ENCODE results near the gene NOCT. TPM values are rescaled to one million over a fixed set of nuclear protein-coding genes. Genes with fewer than 3 reads are reported as not detected.

Gene NOCT
- polyA plus RNA-seq, 1 donor (not counting 4 experiments of a cell fraction or from before 2014, with no cell fraction given): 12.6 TPM

GRCh38 chr4:138984647-138985046, 30.9 kb upstream of the NOCT start:
- dilution Hi-C loops (cut with MboI; ENCODE audit: extremely low pct_ligation_motif_present, low sequenced_read_pairs): no loop called here
- H3K4me2 ChIP-seq (ENCODE audit: control insufficient read depth, extremely low read depth, insufficient read depth, low read depth, low read length): no peak overlapping the region
- no peak for FAIRE-seq

GRCh38 chr4:138992676-138993075, 22.9 kb upstream of the NOCT start:
- Histone ChIP-seq H4K20me1 (ENCODE audit: control insufficient read depth, extremely low read depth, insufficient read depth, low read length) (no peaks in the 10 kb centered on the region), H3K4me3 (ENCODE audit: control insufficient read depth in 2 of 3, extremely low read depth in 1 of 3, insufficient read depth in 2 of 3, low read depth in 1 of 3, low read length in 3 of 3) (no peak overlapping the region), H3K4me1 (ENCODE audit: control insufficient read depth, extremely low read depth, insufficient read depth, low read length) (no peaks in the 10 kb centered on the region), H3K9me1 (ENCODE audit: control insufficient read depth, extremely low read depth, insufficient read depth, low read length) (no peaks in the 10 kb centered on the region), H3K4me2 (ENCODE audit: control insufficient read depth, extremely low read depth, insufficient read depth, low read depth, low read length) (no peak overlapping the region), H2AFZ (ENCODE audit: control insufficient read depth, low read length) (no peak overlapping the region), H3K9me3 (ENCODE audit: control insufficient read depth, low read depth, low read length) (no peaks in the 10 kb centered on the region), H3K79me2 (ENCODE audit: control insufficient read depth, insufficient read depth, low read length) (no peaks in the 10 kb centered on the region), H3K9ac (ENCODE audit: control insufficient read depth, extremely low read depth, insufficient read depth, low read length) (no peak overlapping the region), H3K27ac (ENCODE audit: control insufficient read depth, insufficient read depth, low read length) (no peak overlapping the region), H3K27me3 (ENCODE audit: control insufficient read depth, extremely low read depth, insufficient read depth, low read length) (no peaks in the 10 kb centered on the region), H3K36me3 (ENCODE audit: control insufficient read depth in 2 of 2, extremely low read depth in 1 of 2, insufficient read depth in 2 of 2, low read length in 2 of 2) (no peaks in the 10 kb centered on the region)
- no peak for FAIRE-seq
- no peak for DNase-seq (ENCODE audit: low read depth, low spot score)
- dilution Hi-C loops (cut with MboI; ENCODE audit: extremely low pct_ligation_motif_present, low sequenced_read_pairs): no loop called here
- no peak for TF ChIP-seq CTCF (optimal IDR thresholded peaks at IDR 0.05 in 1 of 3, IDR thresholded peaks at IDR 0.05 in 1 of 3, conservative IDR thresholded peaks at IDR 0.05 in 1 of 3; ENCODE audit: extremely low read depth in 1 of 3, insufficient read depth in 2 of 3, low read length in 3 of 3)
- TF ChIP-seq EZH2 (IDR thresholded peaks at IDR 0.05; ENCODE audit: low read length): no peak

More at GRCh38 chr4:138984647-138985046, 30.9 kb upstream of the NOCT start:
- H3K27ac ChIP-seq (ENCODE audit: control insufficient read depth, insufficient read depth, low read length): no peak overlapping the region
- H3K79me2 ChIP-seq (ENCODE audit: control insufficient read depth, insufficient read depth, low read length): no peaks in the 10 kb centered on the region
- no peak overlapping the region for H3K4me3 ChIP-seq (ENCODE audit: control insufficient read depth in 2 of 3, extremely low read depth in 1 of 3, insufficient read depth in 2 of 3, low read depth in 1 of 3, low read length in 3 of 3)
- no peaks in the 10 kb centered on the region for H4K20me1 ChIP-seq (ENCODE audit: control insufficient read depth, extremely low read depth, insufficient read depth, low read length)
- H3K9ac ChIP-seq (ENCODE audit: control insufficient read depth, extremely low read depth, insufficient read depth, low read length): no peak overlapping the region
- no peaks in the 10 kb centered on the region for H3K36me3 ChIP-seq (ENCODE audit: control insufficient read depth in 2 of 2, extremely low read depth in 1 of 2, insufficient read depth in 2 of 2, low read length in 2 of 2)
- no peak for TF ChIP-seq EZH2 (IDR thresholded peaks at IDR 0.05; ENCODE audit: low read length)
- no peak for TF ChIP-seq CTCF (optimal IDR thresholded peaks at IDR 0.05 in 1 of 3, IDR thresholded peaks at IDR 0.05 in 1 of 3, conservative IDR thresholded peaks at IDR 0.05 in 1 of 3; ENCODE audit: extremely low read depth in 1 of 3, insufficient read depth in 2 of 3, low read length in 3 of 3)
- peaks cover 3% of the 10 kb centered on the region for H3K4me1 ChIP-seq (ENCODE audit: control insufficient read depth, extremely low read depth, insufficient read depth, low read length)
- no peak for DNase-seq (ENCODE audit: low read depth, low spot score)
- H3K27me3 ChIP-seq (ENCODE audit: control insufficient read depth, extremely low read depth, insufficient read depth, low read length): no peaks in the 10 kb centered on the region
- H2AFZ ChIP-seq (ENCODE audit: control insufficient read depth, low read length): no peak overlapping the region
- no peaks in the 10 kb centered on the region for H3K9me3 ChIP-seq (ENCODE audit: control insufficient read depth, low read depth, low read length)
- no peaks in the 10 kb centered on the region for H3K9me1 ChIP-seq (ENCODE audit: control insufficient read depth, extremely low read depth, insufficient read depth, low read length)

Data from keratinocyte (primary cell).